CD4-positive, alpha-beta T cell treated with Interleukin-21 for 1 hour (primary cell): ENCODE data around the gene KDSR.
"Not testable (repeated sequence)": the region's sequence is repeated elsewhere in the genome, so short reads cannot be mapped to it uniquely, and the experiment has no call there.

Source experiments
- DNase-seq: peaks from one replicate; pipeline ENCODE4 v3.0.0-alpha.2; 2020

KDSR gene

DNA sequence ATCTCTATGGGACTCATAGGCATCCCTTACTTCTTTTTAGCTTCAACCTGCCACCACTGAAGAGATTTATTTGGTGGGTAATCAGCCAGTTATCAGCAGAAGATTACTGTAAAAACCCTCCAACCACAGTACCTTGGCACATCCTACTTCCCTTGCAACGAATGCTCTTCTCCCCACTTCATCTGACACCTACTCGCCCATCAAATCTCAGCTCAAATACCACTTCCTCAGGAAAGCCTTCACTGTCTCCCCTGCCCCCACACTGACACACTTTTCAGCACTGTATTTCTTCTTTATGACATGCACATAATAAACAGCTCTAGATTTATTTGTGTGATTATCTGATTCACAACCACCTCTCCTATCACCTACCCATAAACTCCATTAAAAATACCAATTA, 3.1 kb downstream of the KDSR start:
- DNase-seq: peak; percentile 69

DNA sequence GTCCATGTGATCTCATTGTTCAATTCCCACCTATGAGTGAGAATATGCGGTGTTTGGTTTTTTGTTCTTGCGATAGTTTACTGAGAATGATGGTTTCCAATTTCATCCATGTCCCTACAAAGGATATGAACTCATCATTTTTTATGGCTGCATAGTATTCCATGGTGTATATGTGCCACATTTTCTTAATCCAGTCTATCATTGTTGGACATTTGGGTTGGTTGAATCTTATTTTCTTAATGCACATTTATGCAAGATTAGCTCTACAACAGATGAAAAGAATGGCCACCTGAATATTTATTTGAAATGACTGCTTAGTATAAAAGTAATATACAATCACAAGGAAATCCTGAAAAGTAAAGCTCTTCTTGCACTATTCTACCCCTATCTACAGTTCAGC, 3.6 kb downstream of the KDSR start:
- DNase-seq: not testable (repeated sequence)

DNA sequence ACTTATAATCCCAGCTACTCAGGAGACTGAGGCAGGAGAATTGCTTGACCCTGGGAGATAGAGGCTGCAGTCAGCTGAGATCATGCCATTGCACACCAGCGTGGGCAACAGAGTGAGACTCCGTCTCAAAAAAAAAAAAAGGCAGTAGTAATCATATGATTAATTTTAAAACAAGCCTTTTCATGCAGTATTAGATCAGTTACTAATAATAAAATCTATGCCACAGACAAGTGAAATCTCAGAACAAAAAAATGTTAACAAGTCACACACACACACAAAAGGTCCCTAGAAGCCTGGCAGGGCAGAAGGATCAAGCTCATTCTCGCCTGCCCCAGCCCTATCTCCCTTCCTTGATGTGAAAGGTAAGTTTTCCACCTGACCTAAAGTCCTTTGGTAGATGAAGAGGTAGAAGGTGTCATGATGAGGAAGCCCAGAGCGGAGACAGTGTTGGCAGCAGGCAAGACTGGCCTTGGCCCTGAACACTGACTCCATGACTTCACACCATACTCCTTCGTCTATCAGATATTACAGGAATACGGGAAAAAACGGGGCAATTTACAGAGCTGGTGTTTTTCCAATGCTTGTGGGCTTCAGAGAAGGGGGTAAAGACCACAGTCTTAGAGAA, 10.6 kb downstream of the KDSR start:
- DNase-seq: no peak

GRCh38 chr18:63350230-63350629, 16.8 kb downstream of the KDSR start:
- no peak for DNase-seq

- no peak for DNase-seq
Measured at GRCh38 chr18:63348508-63349136, 18.4 kb downstream of the KDSR start.

GRCh38 chr18:63346480-63347183, 20.4 kb downstream of the KDSR start:
- no peak for DNase-seq

DNA sequence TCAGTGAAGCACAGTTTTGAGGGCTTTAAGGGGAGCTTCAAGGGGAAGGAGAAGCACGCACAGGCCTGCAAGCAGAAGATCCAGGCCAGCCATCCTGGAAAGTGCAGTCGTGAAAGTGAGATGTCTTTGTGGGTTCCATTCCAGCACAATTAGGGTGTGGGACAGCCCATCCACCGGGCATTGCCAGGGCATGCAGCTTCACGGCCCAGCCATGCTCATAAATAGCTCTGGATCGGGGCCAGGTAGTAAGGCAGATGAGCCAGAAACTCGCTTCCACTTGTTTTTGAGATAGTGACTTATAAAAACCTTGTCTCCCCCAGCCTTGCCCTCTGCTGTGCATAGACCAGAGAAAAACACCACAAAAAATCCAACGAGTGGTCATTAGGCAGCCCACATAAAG, 21.0 kb downstream of the KDSR start:
- no peak for DNase-seq

DNA sequence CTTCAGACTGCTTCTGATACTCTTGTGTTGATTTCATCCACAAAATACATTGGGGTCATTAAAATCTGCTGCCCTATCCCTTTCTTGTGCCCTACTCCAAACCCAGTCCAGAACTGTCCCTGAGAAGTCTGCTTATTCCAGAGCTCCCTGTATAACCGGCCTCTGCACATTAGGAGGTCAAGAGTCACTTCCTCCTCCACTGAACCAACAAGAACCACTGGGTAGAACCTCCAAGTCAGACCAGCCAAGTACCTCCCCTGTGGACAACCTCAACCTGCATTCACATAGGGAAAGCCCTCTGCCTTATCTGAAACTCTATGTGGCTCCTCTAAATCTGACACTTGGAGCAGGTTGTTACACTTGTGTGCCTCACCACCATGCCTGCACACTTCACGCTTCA, 22.1 kb downstream of the KDSR start:
- no peak for DNase-seq

GRCh38 chr18:63344263-63344662, 22.7 kb downstream of the KDSR start:
- DNase-seq: no peak

GRCh38 chr18:63342206-63342605, 24.8 kb downstream of the KDSR start:
- DNase-seq: peak; percentile 41

GRCh38 chr18:63339920-63340484, 27.0 kb downstream of the KDSR start:
- peak; percentile 60 for DNase-seq

DNA sequence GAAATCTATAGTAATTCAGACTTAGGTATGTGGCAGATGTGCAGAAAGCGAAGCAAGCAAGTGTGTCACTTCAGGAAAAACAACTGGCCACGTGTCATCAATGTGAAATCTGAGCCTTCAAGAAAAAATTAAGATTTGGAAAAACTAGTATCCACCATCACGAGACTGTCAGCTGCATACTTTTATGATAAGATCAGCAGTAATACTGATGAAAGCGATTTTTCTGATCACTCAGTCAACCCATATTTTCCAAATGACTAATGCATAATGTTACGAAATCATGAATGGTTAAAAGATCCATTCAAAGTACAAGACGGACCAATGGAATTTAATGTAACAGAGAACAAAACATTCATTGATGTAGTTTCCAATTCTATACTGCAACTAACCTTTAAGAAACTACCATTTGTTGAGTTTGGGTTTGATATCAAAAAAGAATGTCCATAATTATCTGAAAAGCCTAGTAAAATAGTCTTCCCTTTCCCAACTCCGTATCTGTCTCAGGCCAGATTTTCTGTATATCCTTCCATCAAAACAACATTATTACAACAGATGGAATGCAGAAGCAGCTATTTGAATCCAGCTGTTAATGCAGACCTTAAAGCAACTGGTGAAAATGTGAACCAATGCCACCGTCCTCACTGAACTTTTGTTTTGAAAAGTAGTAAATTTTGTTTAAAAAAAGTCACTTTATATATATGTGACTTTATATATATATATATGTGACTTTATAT, 30.5 kb downstream of the KDSR start:
- no peak for DNase-seq

- DNase-seq: no peak
Measured at GRCh38 chr18:63331105-63331504, 35.9 kb downstream of the KDSR start.

- no peak for DNase-seq
Measured at GRCh38 chr18:63329431-63330145, 37.4 kb downstream of the KDSR start.

DNA sequence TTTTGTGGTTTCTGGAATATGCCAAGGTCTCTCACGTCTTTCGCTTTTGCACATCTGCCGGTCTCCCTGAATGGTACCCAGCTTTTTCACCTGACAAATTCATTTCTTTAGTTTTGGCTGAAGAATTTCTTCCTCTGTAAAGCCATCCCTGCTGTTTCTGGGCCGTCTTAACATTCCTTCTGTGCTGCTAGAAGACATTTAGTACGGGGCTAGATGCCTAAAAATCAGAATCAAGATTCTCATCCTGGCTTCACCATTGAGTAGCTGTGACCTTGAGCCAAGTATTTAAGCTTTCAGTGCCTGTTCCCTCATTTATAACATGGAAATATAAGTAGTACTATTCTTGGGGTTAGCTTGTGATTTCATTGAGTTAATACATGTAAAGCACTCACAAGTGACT, 41.0 kb downstream of the KDSR start:
- no peak for DNase-seq

DNA sequence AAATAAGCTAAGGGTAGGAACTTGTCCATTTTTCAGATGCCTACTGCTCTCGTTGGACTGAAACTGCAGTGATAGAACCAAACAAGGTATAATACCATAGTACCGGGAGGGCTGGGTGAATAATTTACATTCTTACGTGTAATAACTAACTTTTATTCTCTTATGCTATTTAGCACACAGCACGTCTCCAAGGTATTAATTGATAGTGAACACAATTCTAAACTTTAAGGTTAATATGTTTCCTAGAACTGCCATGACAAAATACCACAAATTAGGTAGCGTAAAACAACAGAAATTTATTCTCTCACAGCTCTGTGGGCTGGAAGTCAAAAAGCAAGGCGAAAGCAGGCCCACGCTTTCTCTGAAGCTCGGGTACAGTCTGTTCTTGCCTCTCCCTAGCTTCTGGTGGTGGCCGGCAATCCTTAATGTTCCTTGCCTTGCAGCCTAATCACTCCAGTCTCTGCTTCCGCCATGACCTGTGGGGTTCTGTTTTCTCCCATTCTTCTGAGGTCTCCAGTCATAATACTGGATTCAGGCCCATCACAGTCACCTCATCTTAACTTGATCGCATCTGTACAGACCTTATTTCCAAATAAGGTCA, 41.8 kb downstream of the KDSR start:
- DNase-seq: no peak

DNA sequence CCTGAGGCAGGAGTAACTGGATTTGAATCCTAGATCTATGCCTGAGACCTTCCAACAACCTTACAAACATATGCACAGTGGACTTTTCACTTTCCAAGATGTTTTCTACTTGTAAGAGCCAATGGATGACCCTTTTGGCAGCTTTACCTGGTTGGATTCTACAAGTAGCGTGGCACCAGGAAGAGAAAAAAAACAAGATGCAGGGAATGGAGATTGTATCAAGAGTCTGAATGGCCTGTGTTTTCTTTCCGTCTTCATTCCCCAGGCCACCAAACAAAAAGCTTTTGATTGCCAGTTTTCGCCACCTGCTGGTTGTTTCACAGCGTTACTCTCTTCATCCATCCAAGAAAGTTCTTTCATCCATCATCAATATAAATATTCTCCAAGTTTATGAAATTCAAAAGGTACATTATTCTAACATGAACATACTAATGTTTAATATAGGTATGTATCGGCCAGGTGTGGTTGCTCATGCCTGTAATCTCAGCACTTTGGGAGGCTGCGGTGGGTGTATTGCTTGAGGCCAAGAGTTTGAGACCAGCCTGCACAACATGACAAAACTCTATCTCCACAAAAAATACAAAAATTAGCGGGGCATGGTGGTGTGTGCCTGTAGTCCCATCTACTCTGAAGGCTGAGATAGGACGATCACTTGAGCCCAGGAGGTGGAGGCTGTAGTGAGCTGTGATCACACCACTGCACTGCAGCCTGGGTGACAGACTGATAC, 43.9 kb downstream of the KDSR start:
- DNase-seq: peak; percentile 76

- no peak for DNase-seq
Measured at GRCh38 chr18:63322206-63322605, 44.8 kb downstream of the KDSR start.

GRCh38 chr18:63321291-63321690, 45.7 kb downstream of the KDSR start:
- DNase-seq: no peak

GRCh38 chr18:63320975-63321265, 46.1 kb downstream of the KDSR start:
- DNase-seq: no peak

DNA sequence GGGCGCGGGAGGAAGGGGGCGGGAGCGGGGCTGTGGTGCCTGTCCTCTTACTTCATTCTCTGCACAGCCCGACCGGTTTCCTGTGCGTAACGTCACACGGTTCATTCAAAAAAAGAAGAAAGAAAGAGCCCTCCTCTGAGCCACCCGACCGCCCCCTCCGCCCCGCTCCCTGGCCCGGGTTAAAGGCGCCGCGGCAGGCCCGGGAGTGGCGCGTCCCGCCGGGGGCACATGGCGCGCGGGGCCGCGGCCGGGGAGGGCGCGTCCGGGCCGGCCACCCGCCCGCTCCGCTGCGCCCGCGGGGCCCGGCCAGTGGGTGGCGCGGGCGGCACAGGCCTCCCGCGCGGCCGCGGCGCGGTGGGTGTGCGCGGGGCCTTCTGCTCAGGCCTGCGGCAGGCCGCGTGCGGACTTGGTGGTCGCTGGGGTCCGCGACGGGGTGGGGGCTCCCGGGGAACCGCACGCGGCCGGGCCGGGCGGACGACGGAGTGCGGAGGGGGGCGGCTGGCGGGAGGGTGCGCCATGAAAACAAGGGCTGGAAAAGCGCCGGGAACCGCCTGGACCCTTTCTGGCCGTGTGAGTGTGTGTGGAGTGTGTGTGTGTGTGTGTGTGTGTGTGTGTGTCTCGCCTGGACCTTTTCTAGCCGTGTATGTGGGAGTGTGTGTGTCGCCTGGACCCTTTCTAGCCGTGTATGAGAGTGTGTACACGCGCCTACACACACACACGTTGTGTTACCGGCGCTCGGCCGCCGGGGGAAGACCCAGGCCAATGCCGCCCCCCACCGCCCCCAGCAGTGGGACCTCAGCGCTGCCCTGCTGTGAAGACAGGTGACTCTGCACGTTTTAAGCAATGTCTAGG, 46.7 kb downstream of the KDSR start:
- peak; percentile 93 for DNase-seq
